ENCODE results near the gene WWTR1. TPM values are rescaled to one million over a fixed set of nuclear protein-coding genes. Genes with fewer than 3 reads are reported as not detected.

WWTR1 gene
- total RNA-seq, 1 donor from 2014 or later = 0.73 TPM

- Mint-ChIP-seq H3K9me3 (no peaks in the 10 kb centered on the region), H3K27me3 (peaks cover 17% of the 10 kb centered on the region), H3K4me1 (no peaks in the 10 kb centered on the region), H3K27ac (no peak overlapping the region), H3K36me3 (ENCODE audit: low read depth) (no peaks in the 10 kb centered on the region), H3K4me3 (no peak overlapping the region)
- DNase-seq (no peak), ATAC-seq (ENCODE audit: low read depth) (no peak)
- POLR2A ChIA-PET = no interaction called here
- no peak for TF ChIP-seq CTCF (IDR thresholded peaks at IDR 0.05)
- CTCF ChIA-PET = no interaction called here
- intact Hi-C loops (cut with micrococcal nuclease) = no loop called here
Measured at GRCh38 chr3:149551500-149551899, 106.3 kb downstream of the WWTR1 start.

GRCh38 chr3:149548669-149549065 lies 109.2 kb downstream of the WWTR1 start:
- Mint-ChIP-seq H3K36me3 (ENCODE audit: low read depth) (no peaks in the 10 kb centered on the region), H3K27ac (no peak overlapping the region), H3K27me3 (peaks cover 17% of the 10 kb centered on the region), H3K4me3 (no peak overlapping the region), H3K4me1 (no peaks in the 10 kb centered on the region), H3K9me3 (no peaks in the 10 kb centered on the region)
- POLR2A ChIA-PET = no interaction called here
- no peak for DNase-seq
- intact Hi-C loops (cut with micrococcal nuclease) = no loop called here
- CTCF ChIA-PET = no interaction called here
- TF ChIP-seq CTCF (IDR thresholded peaks at IDR 0.05) = no peak
- ATAC-seq (ENCODE audit: low read depth) = no peak

- H3K4me1 Mint-ChIP-seq = no peaks in the 10 kb centered on the region
- ChIA-PET CTCF (no interaction called here), POLR2A (no interaction called here)
- intact Hi-C loops (cut with micrococcal nuclease) = no loop called here
- no peaks in the 10 kb centered on the region for H3K9me3 Mint-ChIP-seq
- DNase-seq (no peak), ATAC-seq (ENCODE audit: low read depth) (no peak)
- no peak overlapping the region for H3K4me3 Mint-ChIP-seq
- no peak overlapping the region for H3K27ac Mint-ChIP-seq
- no peaks in the 10 kb centered on the region for H3K36me3 Mint-ChIP-seq (ENCODE audit: low read depth)
- H3K27me3 Mint-ChIP-seq = peaks cover 17% of the 10 kb centered on the region
- TF ChIP-seq CTCF (IDR thresholded peaks at IDR 0.05) = no peak
Measured at GRCh38 chr3:149547954-149548668, 109.7 kb downstream of the WWTR1 start.

GRCh38 chr3:149547413-149547812 lies 110.4 kb downstream of the WWTR1 start:
- intact Hi-C loops (cut with micrococcal nuclease) = no loop called here
- Mint-ChIP-seq H3K27ac (no peak overlapping the region), H3K4me1 (no peaks in the 10 kb centered on the region), H3K4me3 (no peak overlapping the region), H3K36me3 (ENCODE audit: low read depth) (no peaks in the 10 kb centered on the region), H3K27me3 (peaks cover 20% of the 10 kb centered on the region), H3K9me3 (no peaks in the 10 kb centered on the region)
- CTCF ChIA-PET = no interaction called here
- TF ChIP-seq CTCF (IDR thresholded peaks at IDR 0.05) = no peak
- POLR2A ChIA-PET = no interaction called here
- DNase-seq (no peak), ATAC-seq (ENCODE audit: low read depth) (no peak)

- no peak overlapping the region for H3K27ac Mint-ChIP-seq
- POLR2A ChIA-PET = no interaction called here
- H3K4me1 Mint-ChIP-seq = no peaks in the 10 kb centered on the region
- no peak overlapping the region for H3K4me3 Mint-ChIP-seq
- intact Hi-C loops (cut with micrococcal nuclease) = no loop called here
- ATAC-seq (ENCODE audit: low read depth) (no peak), DNase-seq (no peak)
- H3K9me3 Mint-ChIP-seq = no peaks in the 10 kb centered on the region
- CTCF ChIA-PET = no interaction called here
- TF ChIP-seq CTCF (IDR thresholded peaks at IDR 0.05) = no peak
- H3K36me3 Mint-ChIP-seq (ENCODE audit: low read depth) = no peaks in the 10 kb centered on the region
- H3K27me3 Mint-ChIP-seq = peaks cover 14% of the 10 kb centered on the region
Measured at GRCh38 chr3:149545049-149545448, 112.8 kb downstream of the WWTR1 start.
